Stimulated activated CD8-positive, alpha-beta memory T cell treated with anti-CD3 and anti-CD28 coated beads, Interleukin-4, amount 100 ng/mL, for 24 hours (primary cell): ENCODE measurements around the gene ZBTB7C.

Experiments used
- DNase-seq: peaks from one replicate; pipeline ENCODE4 v3.0.0-alpha.2; 2020; ENCODE audit warnings: low read depth

ZBTB7C gene

DNA sequence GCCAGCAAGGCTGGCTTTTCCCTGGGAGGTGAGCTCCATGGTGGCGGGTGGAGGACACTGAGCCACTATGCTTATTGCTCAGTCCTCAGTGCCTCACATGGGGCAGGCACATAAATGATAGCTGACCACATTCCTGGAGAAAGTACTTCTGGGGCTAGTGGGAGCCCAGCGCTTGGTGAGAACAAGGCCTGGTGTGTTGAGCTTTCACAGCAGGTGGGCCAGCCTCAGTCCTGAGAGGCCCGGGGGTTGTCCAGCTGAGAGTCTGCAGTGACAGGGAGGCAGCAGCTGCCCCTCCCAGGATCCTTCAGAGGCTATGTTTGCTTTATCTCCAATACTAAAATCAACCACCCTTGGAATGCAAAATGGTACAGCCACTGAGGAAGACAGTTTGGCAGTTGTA lies 217.7 kb downstream of the ZBTB7C start:
- DNase-seq = no peak

- DNase-seq = no peak
Measured at GRCh38 chr18:48190994-48191393, 218.2 kb downstream of the ZBTB7C start.

DNA sequence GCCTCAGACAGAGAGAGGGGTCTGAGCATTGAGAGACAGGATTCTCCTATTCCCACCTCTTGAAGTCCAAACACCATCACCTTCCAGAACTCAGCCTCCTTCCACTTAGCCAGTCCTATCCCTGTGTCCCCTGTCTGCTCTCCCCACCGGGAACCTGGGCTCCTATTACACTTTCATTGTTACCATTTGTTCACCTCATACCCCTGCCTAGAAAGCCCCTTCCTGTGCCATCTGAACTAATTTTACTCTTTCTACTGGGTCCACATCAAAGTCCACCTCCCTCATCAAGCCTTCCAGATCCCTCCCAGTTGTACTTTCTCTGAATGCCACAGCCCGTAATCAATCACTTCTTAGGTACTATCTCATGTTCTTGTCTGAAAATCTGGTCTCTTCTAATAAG lies 220.6 kb downstream of the ZBTB7C start:
- DNase-seq = no peak

DNA sequence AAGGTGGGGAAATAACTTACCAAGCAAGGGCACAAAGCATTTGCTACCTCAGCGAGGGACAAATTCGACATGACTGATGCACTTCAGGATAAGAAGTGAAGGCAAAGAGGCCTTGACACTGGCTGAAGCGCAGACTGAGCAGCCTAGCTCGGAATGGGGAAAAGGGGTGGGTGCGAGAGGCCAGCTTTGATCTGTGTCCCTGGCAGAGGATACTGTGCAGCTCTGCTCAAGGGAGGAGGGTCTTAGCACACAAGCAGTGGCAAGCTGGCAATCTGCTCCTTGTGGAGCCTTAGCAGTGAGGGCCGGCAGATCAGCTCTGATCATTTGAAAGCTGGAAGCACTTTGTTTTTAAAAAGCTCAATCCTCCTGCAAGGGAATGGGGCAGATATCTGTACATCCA lies 222.3 kb downstream of the ZBTB7C start:
- no peak for DNase-seq

DNA sequence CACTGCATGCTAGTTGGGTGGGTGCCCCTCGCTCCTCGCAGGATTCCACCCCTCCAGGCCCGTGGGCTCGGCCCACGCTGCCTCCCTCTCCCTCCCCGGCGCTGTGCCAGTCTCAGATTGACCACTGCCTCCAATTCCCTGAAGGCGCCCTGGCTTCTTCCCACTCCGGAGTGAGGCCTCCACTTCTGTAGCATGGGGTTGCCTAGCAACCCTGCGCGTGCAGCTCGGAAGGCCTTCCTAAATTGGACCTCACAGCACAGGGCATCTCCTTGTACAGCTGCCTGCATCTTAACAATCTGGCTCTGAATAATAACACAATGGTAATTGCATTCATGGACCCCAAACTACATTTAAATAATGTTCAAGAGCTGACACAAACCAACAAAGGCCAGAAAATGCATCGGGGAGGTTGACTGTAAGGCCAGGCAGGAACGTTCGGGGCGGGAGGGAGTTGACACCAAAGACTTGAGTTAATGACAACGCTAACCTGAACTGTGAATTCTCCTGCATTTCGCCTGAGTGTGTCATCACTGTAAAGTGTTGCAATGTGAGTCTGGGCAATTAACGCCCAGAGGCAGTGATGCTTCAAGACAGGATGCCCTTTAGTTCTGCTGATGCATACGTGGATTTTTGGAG lies 222.9 kb downstream of the ZBTB7C start:
- no peak for DNase-seq

- DNase-seq = no peak
Measured at GRCh38 chr18:48184118-48184517, 225.1 kb downstream of the ZBTB7C start.

DNA sequence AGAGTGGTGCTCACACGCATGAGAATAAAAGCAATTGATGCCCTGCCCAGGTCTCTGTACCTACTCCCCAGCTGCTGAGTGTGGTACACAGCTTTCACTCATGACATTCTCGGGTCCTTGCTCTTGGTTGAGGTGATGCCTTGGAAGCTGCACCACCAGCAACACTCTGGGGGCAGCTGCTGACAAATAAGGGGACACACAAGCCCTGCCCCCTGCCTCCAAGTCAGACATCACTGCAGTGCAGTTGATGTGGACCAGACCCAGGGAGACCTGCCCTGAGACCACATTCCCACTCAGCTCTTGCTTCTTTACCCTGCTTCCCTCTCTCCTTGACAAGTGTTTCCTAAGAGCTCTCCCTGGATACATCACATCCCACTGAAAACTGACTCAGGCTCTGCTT lies 225.6 kb downstream of the ZBTB7C start:
- no peak for DNase-seq

GRCh38 chr18:48182779-48183178 lies 226.4 kb downstream of the ZBTB7C start:
- DNase-seq = no peak

- DNase-seq = no peak
Measured at GRCh38 chr18:48181857-48182256, 227.3 kb downstream of the ZBTB7C start.

DNA sequence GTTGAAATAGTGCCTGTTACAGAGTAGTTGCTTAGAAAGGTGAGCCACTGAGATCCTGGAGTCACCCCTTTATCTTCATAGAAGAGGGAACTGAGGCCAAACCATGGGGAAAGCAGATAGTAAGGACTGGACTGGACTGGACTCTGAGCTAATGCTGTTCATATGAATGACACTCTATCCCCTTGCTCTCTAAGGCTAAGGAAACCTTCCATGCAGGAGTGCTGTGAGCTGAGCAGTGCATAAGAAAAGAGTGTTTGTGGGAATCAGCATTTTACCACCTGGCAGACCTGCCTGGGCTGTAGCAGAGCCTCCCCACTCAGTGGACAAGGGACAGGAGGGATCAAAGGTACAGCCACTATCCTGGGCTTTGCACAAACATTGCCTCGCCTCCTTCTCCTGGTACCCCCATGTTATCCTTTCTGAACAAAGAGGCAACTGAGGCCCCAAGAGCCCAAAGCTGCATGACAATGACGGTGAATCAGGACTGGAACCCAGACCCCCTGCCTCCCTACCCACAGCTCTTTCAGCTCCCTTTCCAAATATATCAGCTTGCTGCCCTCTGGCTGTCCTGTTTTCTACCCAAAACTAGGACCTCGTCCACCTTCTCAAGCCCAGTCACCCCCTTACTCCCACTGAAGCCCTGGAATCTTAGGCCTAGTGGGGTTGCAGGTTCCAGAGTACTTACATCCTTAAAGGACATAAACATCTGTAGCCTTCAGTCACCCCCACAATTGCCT lies 227.9 kb downstream of the ZBTB7C start:
- no peak for DNase-seq

DNA sequence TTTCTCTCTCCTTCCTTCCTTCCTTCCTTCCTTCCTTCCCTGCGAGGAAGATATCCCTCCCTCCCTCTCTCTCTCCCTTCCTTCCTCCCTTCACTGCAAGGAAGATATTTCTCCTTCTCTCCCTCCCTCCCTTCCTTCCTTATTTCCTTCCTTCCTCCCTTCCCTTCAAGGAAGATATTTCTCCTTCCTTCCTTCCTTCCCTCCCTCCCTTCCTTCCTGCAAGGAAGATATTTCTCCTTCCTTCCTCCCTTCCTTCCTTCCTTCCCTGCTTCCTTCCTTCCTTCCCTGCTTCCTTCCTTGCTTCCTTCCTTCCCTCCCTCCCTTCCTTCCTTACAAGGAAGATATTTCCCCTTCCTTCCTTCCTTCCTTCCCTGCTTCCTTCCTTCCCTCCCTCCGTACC lies 229.5 kb downstream of the ZBTB7C start:
- no peak for DNase-seq

DNA sequence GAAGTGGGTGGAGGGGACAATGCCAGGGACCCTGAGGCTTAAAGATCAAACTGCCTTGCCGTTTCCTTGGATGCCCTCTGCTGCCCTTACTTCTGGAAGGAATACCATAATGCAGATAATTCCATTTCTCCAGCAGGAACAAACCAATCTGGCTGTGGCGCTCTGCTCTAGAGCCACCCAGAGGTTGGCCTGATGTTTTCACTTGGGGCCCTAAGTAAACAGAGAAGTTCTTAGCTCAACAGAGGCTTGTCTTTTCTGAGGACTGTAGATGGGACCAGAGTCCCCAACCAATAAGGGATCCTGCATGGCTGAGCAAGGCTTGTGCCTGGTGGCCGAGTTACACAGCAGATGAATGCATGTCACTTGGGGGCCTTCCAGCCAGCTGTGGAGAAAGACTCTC lies 230.2 kb downstream of the ZBTB7C start:
- DNase-seq = no peak

GRCh38 chr18:48176909-48177308 lies 232.3 kb downstream of the ZBTB7C start:
- DNase-seq = no peak

DNA sequence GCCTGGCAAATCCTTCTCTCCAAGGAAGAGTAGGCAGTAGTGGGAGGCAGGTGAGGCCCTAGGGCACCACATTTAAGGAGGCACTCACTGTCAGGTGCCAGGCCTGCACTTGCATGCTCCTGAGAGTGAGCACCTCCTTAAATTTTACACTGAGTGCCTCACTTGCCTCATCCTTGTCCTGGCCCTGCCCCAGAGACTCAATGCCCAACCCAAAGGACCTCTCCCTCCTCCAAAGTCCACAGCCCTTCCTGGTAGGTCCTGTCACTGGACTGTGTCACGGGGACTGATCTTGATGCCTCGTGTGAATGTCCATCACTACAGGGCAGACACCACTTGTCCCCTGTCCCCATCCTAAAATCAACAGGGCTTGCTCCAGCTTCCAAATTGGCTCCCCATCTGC lies 235.6 kb downstream of the ZBTB7C start:
- DNase-seq = no peak

- no peak for DNase-seq
Measured at GRCh38 chr18:48172226-48173006, 236.8 kb downstream of the ZBTB7C start.

DNA sequence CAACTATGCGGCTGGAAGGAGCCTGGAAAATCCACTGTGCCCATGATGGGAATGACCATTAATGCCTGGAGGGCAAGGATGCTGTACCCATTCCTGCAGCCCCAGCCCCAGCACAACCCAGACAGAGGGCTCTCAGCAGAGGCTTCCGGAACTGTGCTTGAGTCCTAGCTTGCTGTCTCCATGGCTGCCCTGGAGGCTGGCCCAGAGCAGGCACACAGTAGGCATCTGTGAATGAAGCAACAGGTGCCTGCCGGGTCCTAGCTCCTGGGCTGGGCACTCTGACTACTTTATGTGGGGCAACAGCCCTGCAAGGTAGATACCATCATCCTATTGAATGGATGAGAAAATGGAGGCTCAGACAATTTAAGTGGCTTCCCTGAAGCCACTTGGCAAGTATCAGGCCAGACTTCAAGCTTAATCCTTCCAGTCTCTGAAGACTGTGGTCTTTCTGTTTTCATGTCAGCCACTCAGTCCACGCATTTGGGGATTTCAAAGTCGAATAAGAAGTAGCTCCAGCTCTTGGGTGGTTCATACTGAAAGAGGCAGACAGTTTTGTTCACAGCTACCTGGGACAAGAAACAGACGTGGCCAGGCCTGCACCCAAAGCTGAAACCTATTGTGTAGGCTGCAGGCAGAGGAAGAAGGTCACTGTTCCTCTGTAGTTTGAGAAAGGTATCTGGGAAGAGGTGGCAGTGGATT lies 237.5 kb downstream of the ZBTB7C start:
- DNase-seq = no peak

DNA sequence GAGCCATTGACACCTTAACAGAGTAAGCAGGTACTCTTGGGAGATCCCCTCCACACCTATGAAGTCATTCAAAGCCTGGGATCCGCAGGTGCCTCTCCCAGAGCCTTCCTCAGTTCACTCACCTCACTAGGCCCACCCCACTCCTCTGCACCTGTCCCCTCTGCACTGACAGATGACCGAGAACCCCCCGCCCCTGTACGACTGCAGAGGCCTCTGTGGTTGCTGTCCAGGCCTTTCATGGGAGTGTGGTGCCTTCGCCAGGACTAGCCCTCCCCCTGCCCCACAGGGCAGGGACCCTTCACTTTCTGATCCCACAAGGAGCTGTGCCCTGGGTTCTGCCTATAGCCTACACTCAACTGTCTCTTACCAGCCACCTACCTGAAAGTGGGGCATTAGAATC lies 238.5 kb downstream of the ZBTB7C start:
- no peak for DNase-seq

GRCh38 chr18:48168861-48169260 lies 240.3 kb downstream of the ZBTB7C start:
- DNase-seq = no peak

DNA sequence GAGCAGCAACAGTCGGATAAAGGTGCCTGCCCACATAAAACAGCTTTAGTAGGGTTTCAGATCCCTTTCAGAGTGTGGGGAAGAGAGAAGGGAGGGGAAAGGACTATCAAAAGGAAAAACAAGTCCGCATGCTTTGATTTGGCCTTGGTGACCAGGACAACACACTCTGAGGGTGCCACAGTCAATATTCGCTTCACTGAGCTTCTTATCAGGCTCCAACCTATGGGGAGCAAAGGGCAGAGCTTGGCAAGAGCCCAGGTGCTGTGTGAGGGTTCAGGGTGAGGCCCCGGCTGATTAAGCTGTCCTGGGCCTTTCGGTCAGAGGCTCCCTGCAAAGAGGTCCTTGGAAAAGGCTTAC lies 241.3 kb downstream of the ZBTB7C start:
- no peak for DNase-seq

DNA sequence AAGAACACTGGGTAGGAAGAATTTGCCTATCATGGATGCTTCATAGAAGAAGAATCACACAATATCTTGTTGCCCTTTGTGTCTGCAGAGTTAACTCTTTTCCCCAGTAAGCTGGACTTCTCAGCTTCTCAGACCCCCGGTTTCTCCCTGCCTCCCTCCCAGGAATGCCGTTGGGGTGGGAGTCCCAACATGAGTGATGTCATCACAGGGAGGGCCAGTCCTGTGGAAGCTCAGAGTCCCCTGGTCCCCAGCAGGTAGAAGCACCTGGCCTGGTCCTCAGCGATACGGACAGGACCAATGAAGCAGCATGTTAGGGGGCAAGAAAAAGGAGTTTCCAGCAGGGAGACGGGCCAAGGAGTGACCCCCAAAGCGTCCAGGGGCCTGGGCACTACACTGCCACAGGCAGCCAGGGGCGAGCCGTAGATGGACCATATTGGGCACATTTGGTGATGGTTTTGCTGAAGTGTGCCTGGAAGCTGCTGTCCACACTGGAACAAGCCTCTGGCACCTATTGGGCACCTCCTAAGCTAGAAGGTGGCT lies 242.8 kb downstream of the ZBTB7C start:
- no peak for DNase-seq

GRCh38 chr18:48165111-48165866 lies 243.9 kb downstream of the ZBTB7C start:
- DNase-seq = no peak

DNA sequence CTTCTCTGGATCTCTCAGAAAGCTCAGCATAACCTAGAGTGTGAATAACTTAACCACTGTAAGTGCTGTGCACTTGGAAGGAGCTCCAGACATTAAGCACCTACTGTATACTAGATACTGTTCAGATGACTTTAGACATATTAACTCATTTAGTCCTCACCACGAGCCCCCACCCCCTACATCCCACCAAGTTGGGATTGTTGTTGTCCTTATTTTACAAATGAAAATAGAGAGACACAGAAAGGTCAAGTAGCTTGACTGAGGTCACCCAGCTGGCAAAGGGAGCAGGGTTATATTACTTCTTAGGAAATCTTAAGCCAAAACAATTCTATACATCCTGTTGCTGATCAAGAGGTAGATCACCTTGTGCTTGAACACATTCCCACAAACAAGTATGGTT lies 244.5 kb downstream of the ZBTB7C start:
- no peak for DNase-seq
